MM.1S (cell line): ENCODE measurements around the gene ZFP2.

Experiments
- EZH2 ChIP-seq: fragments of 300-600 bp; sonication (generic); optimal IDR thresholded peaks from 2 replicates; pipeline ENCODE3; 2017; ENCODE audit warnings: low read depth, mild to moderate bottlenecking, antibody characterized with exemption, low read length, mixed read lengths
- EZH2phosphoT487 ChIP-seq: fragments of 300-600 bp; sonication (generic); IDR thresholded peaks from 2 replicates; pipeline ENCODE4 v1.6.1; 2018; ENCODE audit warnings: antibody characterized with exemption, low read length
- TF ChIP-seq, protein P1 (sequence below): fragments of 300-600 bp; sonication (generic); IDR thresholded peaks from 2 replicates; pipeline ENCODE4 v1.5.1; 2016; ENCODE audit warnings: antibody characterized with exemption, low read length, mixed read lengths

GRCh38 chr5:178866946-178867345 is 28.8 kb upstream of the ZFP2 start:
- TF ChIP-seq, protein P1, sequence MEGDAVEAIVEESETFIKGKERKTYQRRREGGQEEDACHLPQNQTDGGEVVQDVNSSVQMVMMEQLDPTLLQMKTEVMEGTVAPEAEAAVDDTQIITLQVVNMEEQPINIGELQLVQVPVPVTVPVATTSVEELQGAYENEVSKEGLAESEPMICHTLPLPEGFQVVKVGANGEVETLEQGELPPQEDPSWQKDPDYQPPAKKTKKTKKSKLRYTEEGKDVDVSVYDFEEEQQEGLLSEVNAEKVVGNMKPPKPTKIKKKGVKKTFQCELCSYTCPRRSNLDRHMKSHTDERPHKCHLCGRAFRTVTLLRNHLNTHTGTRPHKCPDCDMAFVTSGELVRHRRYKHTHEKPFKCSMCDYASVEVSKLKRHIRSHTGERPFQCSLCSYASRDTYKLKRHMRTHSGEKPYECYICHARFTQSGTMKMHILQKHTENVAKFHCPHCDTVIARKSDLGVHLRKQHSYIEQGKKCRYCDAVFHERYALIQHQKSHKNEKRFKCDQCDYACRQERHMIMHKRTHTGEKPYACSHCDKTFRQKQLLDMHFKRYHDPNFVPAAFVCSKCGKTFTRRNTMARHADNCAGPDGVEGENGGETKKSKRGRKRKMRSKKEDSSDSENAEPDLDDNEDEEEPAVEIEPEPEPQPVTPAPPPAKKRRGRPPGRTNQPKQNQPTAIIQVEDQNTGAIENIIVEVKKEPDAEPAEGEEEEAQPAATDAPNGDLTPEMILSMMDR = no peak
- TF ChIP-seq EZH2phosphoT487 = no peak
- TF ChIP-seq EZH2 = no peak
